GM10248 (cell line): ENCODE measurements around the gene KIAA1217.

ENCODE experiments used
- CTCF ChIA-PET: fragments of 300-600 bp; sonication (Branson Sonifier 250); formaldehyde crosslinking; extraction: SDS; loops from one replicate; lab custom pipeline; 2021; ENCODE audit warnings: antibody characterized with exemption; lab: Yijun Ruan, JAX
- POLR2A ChIA-PET: fragments of 350-650 bp; sonication (Branson Sonifier 250); formaldehyde crosslinking; extraction: SDS; loops from one replicate; lab custom pipeline; 2020; ENCODE audit warnings: antibody characterized with exemption; lab: Yijun Ruan, JAX
- DNase-seq: peaks from one replicate; pipeline ENCODE4 v3.0.0; 2012; ENCODE audit errors: extremely low spot score
- CTCF ChIP-seq: IDR thresholded peaks from 2 replicates; pipeline ENCODE4 v1.5.1; 2012; ENCODE audit warnings: mild to moderate bottlenecking, low read depth; ENCODE audit errors: extremely low read depth, missing control alignments, control extremely low read depth

The KIAA1217 gene

GRCh38 chr10:24574578-24575155, 365.7 kb downstream of the KIAA1217 start:
- no peak for DNase-seq
- CTCF ChIA-PET: interaction anchor here (1.3 kb wide), 1 partner anchor 18 kb away, joined by 3 read pairs; no protein-coding TSS in a partner anchor
- POLR2A ChIA-PET: no interaction called here
- TF ChIP-seq CTCF: no peak

- POLR2A ChIA-PET: no interaction called here
- no peak for TF ChIP-seq CTCF
Measured at GRCh38 chr10:24575481-24576002, 366.6 kb downstream of the KIAA1217 start.

GRCh38 chr10:24579448-24579847, 370.5 kb downstream of the KIAA1217 start:
- no peak for DNase-seq
- ChIA-PET POLR2A (no interaction called here), CTCF (interaction anchor here (0.9 to 1.9 kb wide), 3 partner anchors 20 to 502 kb away, joined by 3 to 6 read pairs (median 3); no protein-coding TSS in a partner anchor)
- TF ChIP-seq CTCF: no peak

More at GRCh38 chr10:24575481-24576002, 366.6 kb downstream of the KIAA1217 start:
- no peak for DNase-seq
- CTCF ChIA-PET: interaction anchor here (1.3 kb wide), 1 partner anchor 19 kb away, joined by 3 read pairs; no protein-coding TSS in a partner anchor

- no peak for TF ChIP-seq CTCF
- POLR2A ChIA-PET: no interaction called here
- DNase-seq: no peak
- CTCF ChIA-PET: interaction anchor here (0.9 to 1.9 kb wide), 3 partner anchors 19 to 501 kb away, joined by 3 to 6 read pairs (median 3); no protein-coding TSS in a partner anchor
Measured at GRCh38 chr10:24579906-24580305, 371.0 kb downstream of the KIAA1217 start.

- ChIA-PET POLR2A (no interaction called here), CTCF (no interaction called here)
- DNase-seq: no peak
- TF ChIP-seq CTCF: no peak
Measured at GRCh38 chr10:24589265-24589664, 380.3 kb downstream of the KIAA1217 start.

DNA sequence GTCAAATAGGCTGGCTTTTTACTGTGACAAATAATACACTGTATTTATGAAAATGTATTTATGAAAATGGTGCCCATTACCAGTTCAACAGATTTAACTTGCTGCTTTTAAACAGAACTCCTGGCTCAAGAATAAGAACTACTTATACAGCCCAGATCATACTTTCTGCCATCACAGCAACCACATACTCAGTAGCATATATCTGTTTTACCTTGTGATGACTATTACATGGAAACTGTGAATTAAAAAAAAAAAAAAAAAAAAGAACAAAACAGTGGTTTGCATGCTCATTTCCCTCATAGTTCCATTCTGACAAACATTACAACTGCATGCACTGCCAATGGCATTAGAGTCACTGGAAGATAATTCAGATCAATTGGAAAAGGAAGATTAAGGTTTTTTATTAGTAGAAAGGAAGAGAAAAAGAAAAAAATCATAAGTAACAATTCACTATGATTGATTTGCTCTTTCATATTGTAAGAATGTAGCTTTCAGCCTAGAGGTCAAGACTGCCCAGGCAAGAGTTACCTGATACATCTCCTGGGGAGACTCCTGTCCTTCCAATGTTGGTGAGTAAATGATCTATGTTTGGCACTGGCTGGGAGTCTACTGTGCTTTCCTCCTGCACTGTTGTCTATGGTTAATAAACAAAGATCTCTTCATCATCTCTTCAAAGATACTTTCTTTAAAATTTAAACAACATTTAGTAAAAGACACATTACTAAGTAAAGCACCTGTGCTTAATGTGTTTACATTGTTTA, 381.9 kb downstream of the KIAA1217 start:
- ChIA-PET CTCF (interaction anchor here (1.5 kb wide), 1 partner anchor 26 kb away, joined by 4 read pairs; no protein-coding TSS in a partner anchor), POLR2A (no interaction called here)
- TF ChIP-seq CTCF: no peak
- DNase-seq: no peak
